ENCODE results near the gene CTNND2. TPM values are rescaled to one million over a fixed set of nuclear protein-coding genes. Genes with fewer than 3 reads are reported as not detected.

CTNND2 gene
- total RNA-seq, 4 donors from 2014 or later = 8.3 TPM; not detected in 3

DNA sequence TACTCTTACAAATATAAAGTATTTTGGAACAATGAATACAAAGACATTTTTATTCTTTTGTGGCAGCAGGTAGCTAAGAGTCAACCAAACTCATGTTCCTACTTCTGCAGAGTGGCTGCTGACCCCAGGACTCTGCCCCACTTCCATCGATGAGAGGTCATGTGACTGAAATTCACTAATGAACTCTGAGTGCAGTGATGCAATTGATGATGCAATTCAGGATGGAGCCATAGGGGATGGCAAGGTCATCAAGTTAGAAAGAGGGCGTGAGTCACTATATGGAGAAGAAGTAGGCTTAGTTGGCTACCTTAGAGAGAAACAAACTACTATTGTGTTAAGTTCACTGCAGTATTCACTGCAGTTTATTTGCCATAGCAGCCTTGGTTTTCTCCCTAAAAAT, 340.4 kb downstream of the CTNND2 start:
- no peak for TF ChIP-seq CTCF (IDR thresholded peaks at IDR 0.05; ENCODE audit: low read depth)

DNA sequence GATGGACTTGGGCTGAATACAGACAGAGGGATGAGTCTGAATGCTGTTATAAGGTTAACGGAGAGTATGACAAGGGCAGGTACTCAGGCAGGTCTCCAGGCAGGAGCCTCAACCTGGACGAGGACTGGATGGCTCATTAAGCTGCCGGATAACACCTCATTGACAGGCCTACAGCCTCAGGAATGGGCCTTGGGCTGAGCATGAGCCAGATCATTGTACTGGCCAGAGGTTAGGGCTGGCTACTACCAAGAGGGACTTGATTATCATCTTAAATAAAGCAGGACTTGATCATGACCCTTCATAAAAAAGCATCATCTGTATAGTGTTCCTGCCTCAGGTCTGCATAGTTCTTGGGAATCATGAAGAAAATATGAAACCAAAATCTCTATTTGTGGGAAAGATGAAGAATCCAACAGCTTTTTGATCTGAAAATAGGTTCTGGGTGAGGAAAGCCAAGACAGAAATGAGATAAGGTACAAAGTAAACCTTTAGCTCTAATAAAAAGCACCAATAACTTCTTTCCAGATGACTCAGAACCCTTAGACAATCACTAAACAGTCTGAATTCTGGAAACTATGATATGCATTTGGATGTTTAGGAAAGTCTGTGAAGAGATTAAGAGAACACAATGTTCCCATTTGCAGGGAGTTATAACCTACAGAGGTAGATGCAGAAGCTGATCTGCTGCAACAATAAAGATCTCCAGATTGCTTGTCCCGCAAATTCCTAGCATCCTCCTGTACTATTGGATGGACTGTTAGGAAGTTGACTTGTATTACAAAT, 343.1 kb downstream of the CTNND2 start:
- no peak for TF ChIP-seq CTCF (IDR thresholded peaks at IDR 0.05; ENCODE audit: low read depth)

DNA sequence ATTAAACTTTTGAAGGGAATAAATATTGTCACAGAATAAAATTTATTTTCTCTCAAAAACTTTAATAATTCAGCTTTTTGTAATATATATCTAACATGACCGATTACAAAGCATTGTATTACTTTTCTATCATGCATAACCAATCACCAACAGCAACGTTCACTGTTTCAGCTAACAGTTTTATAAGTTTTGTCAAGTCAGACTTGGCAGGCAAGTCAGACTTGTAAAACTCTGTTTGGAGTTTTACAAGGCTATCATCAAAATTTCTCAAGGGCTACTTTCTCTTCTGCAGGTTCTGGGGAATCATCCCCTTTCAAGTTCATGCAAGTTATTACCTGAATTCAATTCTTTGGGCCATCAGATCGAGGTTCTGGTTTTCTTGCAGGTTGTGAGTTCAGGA, 347.2 kb downstream of the CTNND2 start:
- TF ChIP-seq CTCF (IDR thresholded peaks at IDR 0.05; ENCODE audit: low read depth) = no peak

DNA sequence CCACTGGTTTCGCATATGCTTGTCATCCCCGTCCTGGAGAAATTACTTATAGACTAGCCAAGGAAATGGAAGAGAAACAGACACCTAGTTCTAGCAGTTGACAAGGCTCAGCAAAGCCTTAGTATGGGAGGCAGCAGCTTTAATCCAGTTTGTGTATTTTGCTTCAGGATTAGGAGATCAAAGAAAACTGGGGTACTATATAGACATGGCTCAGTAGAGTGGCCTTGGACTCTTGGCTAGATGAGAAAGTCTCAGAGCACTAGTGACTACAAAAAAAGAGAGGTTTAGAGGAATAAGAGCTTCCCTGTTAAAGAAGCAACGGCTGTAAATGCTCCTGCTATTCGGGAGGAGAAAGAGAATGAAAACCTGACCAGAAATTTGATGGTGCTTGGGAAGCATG, 349.1 kb downstream of the CTNND2 start:
- no peak for TF ChIP-seq CTCF (IDR thresholded peaks at IDR 0.05; ENCODE audit: low read depth)

DNA sequence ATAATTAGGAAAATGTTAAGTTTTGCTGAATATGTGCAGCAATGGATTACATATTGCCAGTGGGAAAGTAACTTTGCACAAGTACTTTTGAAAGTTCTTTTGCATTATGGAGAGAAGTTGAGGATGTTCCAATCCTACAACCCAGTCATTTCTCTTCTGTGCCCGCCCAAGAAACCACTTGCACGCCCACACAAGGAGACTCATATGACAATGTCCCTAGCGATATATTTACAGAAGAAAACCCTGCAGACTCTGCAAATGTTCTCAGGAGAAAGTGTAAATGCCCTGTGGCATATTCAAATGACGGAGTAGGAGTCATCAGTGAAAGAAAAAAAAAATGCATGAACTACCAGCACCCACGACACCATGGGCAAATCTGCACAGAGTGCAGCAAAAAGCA, 356.5 kb downstream of the CTNND2 start:
- no peak for TF ChIP-seq CTCF (IDR thresholded peaks at IDR 0.05; ENCODE audit: low read depth)

DNA sequence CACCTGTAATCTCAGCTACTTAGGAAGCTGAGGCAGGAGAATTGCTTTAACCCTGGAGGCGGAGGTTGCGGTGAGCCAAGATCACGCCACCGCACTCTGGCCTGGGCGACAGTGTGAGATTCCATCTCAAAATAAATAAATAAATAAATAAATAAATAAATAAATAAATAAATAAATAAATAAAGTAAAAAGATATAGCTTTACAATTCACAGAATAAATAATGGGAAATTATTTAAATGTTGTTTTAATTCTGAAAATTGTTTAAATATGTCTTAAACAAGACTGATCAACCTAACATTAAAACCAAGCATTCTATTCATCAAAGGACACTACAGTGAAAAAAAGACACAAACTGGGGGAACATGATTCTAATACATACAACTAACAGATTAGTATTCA, 357.1 kb downstream of the CTNND2 start:
- TF ChIP-seq CTCF (IDR thresholded peaks at IDR 0.05; ENCODE audit: low read depth) = no peak

GRCh38 chr5:11540112-11540511, 364.1 kb downstream of the CTNND2 start:
- no peak for TF ChIP-seq CTCF (IDR thresholded peaks at IDR 0.05; ENCODE audit: low read depth)

All from subcutaneous adipose tissue (tissue), 4 donors.